ENCODE measurements around the gene KCNC1. TPM values are rescaled to one million over a fixed set of nuclear protein-coding genes. Genes with fewer than 3 reads are reported as not detected.

Gene KCNC1
- total RNA-seq, 1 donor from 2014 or later = not detected

DNA sequence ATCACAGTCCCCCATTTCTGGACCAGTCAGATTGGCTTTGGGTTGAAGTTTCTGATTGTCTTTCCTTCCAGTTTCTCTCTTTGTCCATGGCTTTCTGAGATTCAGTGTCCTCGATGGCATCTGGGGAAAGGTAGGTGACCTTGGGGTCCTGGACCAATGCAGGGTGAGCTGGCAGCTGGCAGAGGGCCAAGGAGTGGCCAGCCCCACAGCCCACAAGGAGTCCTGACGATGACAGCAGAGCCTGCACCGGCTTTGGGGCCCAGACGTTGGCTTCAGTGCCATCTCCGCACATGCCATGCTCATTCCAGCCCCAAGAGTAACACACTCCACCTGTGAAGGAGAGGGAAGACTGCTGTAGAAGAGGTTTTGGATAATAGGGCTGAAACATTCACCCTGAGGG lies 53.5 kb downstream of the KCNC1 start:
- DNase-seq (ENCODE audit: low read depth in 2 of 2) = no peak

DNA sequence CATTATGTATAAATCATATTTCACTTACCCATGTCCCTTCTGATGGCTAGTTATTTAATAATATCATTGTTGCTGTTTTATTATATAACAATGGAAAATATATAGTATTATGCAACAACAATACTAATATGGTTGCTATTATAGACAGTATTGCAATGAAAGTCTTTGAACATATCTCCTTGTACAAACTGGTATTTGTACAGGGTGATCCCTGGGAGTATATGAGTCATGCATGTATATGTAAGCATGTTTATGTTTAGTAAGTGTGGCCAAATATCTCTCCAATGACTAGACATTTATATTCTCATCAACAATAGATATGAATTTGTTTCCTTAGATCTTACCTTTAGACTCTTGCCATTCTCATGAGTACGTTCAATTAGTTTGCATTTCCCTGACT lies 55.9 kb downstream of the KCNC1 start:
- no peak for DNase-seq (ENCODE audit: low read depth in 2 of 2)

DNA sequence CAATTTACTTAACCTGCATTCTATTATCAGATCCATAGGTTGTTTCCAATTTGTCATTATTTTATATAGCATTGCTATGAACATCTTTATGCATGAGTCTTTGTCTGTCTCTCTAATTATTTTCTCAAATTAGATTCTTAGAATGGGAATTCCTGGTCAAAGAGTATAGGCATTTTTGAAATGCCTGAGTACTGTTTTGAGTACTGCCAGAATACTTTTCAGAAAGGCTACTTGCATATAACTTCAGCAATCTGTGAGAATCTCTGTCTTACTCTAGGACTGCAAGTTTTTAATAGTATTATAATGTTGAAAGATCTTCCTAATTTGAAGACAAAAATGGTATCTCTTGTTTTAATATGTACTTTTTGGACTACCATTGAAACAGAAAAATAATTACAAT lies 56.6 kb downstream of the KCNC1 start:
- no peak for DNase-seq (ENCODE audit: low read depth in 2 of 2)

DNA sequence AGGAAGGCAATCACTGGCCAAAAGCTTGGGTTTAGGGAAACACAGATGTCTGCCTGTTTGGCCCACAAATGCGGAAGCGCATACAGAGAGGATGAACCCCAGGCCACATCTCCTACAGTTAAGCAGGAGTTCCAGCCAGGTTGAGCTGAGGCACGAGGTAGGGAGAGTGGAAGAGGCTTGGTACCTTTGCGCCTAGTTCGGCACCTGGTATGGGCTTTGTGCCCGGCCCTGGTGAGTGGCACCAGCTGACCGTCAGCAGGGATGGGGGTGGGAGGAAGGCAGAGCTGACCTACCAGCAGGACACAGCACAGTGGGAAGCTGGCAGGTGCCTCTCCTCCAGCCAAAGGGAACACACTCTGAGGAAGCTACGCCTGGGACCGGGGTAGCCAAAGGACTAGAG lies 57.6 kb downstream of the KCNC1 start:
- no peak for DNase-seq (ENCODE audit: low read depth in 2 of 2)

DNA sequence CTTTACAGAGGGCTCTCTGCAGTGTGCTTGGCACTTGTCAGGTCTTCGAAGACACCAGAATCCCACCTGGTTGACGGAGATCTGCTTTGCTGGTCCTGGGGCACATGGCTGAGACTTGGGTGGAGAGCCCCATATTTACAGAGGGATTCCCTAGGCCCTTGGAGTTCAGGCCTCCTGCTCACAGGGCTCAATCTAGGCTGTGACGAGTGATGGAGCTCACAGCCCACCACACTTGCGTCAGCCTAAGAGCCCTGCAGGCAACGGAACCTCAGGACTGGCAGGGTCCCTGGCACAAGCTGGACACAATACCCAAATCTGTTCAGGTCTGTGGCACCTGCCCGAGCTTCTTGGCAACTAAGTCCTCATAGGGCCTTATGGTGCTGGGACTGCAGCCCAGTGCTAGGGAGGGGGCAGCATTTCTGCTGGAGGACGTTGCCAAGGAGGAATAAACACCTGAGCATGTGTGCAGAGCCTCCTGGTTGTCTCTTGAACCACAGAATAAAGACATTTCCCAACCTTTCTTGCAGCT lies 59.1 kb downstream of the KCNC1 start:
- no peak for DNase-seq (ENCODE audit: low read depth in 2 of 2)

DNA sequence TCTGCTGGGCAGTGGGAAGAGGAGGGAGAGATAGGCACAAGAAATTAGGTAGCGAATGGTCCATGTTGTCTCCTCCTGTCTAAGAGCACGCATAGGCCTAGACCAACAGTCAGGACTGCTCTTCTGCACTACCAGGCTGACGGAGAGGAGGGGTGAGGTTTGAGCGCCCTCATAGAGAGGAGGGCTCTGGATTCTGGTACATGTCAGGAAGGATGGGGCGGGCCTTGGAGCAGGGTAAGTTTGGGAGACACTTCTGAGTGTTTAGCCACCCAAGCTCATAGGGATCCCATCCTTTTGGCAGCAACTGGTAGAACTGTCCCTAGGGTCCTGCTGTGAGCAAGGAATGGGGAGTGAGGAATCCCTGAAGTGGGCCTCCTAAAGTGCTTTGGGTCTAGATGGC lies 60.4 kb downstream of the KCNC1 start:
- no peak for DNase-seq (ENCODE audit: low read depth in 2 of 2)

DNA sequence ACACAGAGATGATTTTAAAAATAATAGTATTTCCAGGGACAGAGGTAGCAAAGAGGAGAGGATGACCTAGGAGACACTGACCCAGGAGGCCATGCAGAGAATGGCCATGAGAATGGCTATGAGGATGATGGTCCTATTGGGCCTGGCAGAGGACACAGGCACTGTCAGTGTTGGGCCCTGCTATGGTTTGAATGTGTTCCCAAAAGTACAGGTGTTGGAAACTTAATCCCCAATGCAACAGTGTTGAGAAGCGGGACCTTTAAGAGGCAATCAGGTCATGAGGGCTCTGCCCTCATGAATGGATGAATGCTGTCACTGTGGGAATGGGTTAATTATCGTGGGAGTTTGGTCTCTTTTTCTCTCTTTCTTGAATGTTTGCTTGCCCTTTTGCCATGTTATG lies 61.6 kb downstream of the KCNC1 start:
- DNase-seq (ENCODE audit: low read depth in 2 of 2) = no peak

DNA sequence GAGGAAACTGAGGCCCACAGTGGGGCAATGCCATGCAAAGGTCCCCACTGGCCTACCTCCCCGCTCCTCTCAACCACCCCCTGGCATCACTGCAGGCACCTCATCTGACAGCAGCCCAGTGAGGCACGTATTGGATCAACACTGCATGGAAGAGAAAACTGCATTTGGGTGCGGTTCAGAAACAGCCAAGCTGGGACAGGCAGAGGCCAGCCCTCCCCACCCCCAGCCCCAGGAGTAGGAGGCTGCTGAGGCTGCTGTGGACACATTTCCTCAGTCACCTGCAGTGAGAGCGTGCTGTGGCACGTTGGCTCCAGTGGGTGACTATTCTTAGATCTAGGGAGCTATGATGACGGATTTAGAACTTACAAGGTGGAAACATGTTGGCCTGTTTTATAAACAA lies 63.7 kb downstream of the KCNC1 start:
- DNase-seq (ENCODE audit: low read depth in 2 of 2) = no peak

DNA sequence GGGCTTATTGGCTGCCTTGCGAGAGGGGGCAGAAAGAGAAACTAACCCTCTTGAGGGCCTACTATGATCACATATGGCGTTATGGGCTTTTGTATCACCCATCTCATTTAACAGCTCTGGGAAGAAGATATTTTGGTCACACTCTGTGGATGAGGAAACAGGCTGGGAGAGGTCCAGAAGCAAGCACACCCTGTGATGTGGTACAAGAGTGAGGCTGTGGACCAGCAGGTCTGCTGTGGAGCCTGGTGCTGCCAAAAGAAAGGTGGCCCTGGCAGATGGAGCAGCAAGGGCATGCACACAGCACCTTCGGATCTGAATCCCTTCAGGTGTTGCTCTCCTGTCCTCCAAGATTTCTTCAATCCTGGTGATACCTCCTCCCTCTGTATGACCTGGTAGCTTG lies 64.1 kb downstream of the KCNC1 start:
- DNase-seq (ENCODE audit: low read depth in 2 of 2) = no peak

DNA sequence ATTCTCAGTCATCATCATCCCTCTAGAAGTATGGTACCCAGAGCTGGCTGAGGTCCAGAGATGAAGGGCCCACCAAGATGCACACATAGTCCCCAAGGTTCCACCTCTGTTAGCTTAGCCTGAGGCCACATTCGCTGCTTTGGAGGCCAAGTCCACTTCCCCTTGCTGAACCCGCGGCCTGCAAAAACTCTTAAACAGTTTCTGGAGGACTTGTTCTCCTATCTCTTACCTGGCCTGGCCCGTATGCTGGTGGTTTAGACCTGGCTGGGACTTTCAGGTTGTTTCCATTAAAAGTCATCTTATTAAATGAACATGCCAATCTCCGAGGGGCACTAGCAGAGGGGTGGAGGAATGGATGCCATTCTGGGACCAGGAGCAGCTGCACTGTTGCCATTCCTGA lies 64.6 kb downstream of the KCNC1 start:
- no peak for DNase-seq (ENCODE audit: low read depth in 2 of 2)

DNA sequence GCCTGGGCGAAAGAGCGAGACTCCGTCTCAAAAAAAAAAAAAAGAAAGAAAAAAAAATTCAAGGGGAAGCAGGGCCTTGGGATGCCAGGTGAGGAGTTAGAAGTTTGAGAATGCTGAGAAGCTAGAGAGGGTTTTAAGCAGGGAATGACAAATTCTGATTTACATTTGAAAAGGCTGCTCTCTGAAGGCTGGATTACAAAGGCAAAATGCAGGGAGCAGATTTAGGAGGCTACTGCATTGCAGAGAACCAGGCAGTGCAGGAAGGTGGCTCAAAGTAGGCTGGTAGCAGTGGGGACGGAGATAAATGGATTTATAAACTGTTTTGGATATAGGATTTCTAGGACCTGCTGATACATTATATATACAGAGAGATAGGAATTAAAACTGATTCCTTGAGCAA lies 66.6 kb downstream of the KCNC1 start:
- no peak for DNase-seq (ENCODE audit: low read depth in 2 of 2)

DNA sequence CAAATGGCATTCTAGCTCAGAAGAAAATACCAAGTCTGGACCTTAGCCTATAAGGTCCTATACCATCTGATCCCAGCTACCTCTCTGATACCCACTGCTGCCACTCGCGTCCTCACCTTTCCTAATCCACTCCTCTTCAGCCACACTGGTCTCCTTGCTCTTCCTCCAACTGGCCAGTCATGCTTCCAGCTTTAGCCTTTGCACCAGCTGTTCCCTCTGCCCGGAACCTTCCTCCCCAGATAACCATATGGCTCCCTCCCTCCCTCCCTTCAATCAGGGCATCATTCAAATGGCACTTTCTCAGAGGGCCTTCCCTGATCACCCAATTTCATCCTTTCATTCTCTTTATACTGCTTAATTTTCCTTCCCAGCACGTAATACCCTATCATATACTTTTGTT lies 67.9 kb downstream of the KCNC1 start:
- DNase-seq (ENCODE audit: low read depth in 2 of 2) = no peak

DNA sequence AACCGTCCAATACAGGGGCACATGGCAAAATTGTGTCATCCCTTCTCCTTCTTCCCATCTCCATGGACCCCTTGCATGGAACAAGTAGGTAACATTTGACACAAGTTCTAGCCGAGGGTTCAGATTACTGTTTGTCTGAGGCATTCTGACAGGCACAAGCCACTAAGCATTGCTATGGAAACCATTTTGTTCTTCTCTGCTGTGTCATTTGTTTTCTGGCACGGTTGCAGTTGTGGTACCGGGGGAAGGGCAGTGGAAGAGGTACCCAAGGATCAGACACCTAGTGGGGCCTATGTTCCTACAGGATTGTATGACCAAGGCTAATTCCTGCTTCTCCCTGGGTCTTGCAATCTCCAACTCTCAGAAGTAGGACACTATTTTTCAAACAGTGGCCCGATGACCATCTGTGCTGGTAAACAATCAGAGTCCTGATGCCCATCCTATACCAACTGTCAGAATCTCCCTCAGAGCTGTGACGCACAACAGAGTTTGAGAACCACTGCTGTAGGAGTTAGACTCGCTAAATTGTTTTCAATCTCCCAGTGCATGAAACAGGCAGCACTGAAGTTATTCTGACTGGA lies 69.3 kb downstream of the KCNC1 start:
- DNase-seq (ENCODE audit: low read depth in 2 of 2) = no peak

DNA sequence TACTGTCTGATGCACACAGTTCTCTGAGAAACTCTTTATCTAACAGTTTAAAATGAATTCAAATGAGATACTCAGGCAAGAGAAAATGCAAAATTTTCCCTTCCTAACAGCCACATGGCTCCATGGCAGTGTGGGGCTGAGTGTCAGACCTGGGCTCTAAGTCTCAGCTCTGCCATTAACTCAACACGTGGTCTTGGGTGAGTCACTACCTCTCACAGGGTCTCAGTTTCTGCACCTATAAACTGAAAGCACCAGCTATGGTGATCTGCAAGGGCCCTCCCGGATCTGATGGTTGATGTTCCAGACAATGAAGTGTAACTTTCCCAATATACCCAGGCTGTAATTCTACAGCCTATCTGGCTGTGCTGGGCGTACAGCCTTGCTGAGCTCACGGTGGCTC lies 70.5 kb downstream of the KCNC1 start:
- no peak for DNase-seq (ENCODE audit: low read depth in 2 of 2)

DNA sequence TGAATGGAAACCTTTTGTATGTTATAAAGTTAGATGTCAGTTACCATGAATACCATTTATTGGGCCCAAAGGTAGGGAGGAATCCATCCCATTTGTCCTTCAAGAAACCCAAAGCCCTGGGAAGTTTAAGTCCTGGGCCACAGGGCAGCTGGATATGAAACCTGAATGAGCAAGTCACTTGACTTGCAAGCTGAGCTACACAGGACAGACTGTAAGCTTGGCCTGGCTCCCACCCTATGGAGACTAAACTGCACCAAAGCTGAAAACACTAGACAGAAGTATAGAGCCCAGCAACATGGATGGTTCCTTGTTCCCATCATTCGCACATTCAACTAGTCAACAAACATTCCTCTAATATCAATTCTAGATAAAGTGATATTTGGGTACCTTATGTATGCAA lies 71.3 kb downstream of the KCNC1 start:
- no peak for DNase-seq (ENCODE audit: low read depth in 2 of 2)

DNA sequence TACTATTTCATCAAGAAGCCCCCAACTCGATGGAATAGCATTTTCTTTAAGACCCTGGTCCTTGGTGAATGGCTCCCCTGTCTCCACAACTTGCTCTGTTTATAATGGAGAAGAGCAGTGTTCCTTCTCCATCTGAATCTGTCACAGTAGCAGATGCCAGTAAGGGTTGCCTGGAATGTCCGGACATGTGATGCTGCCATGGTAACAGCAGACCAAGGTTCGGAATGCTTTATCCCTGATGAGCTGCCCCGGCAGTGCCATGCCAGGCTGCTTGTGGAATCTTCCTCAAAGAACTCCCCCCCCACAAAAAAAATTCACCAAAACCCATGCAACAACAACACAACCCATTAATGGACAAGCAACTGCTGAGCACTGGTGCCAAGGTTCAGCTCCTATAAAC lies 72.5 kb downstream of the KCNC1 start:
- DNase-seq (ENCODE audit: low read depth in 2 of 2) = no peak

DNA sequence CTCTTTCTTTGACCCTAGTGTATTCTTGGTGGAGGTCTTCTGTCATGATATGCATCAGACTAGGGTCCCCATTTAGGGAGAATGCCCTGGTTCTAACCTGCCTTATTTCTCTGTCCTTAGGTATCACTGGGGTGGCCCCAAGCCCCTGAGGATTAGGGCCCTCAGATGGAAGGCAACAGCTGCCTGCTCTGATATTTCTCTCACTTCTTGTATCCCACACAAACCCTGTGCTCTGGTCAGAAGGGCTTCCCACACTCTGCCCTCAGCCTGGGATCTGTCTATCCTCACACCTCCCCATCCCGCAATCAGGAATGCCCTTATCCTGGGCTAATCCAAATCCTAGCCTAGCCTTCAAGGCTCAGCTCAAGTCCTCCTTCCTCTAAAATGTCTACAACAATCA lies 75.5 kb downstream of the KCNC1 start:
- no peak for DNase-seq (ENCODE audit: low read depth in 2 of 2)

DNA sequence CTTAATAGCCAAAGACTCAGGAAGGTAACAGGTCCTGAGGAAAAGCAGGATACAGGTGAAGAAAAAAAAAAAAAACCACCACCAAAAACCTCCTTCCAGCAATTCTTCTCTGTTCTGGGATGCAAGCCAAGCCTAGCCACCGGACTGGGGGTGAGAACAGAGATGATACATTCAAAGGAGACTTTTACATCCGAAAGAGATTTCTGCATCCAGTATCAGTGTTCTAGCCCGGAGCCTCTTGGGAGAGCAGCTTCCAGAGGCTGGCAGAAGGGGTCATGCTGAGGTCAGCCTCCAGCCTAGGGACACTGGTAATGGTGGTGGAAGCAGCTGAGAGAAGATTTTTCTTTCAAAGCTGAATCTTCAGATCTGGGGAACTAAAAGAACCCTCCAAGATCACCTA lies 76.2 kb downstream of the KCNC1 start:
- peak; percentile 20 to 47 for DNase-seq (ENCODE audit: low read depth in 2 of 2)

DNA sequence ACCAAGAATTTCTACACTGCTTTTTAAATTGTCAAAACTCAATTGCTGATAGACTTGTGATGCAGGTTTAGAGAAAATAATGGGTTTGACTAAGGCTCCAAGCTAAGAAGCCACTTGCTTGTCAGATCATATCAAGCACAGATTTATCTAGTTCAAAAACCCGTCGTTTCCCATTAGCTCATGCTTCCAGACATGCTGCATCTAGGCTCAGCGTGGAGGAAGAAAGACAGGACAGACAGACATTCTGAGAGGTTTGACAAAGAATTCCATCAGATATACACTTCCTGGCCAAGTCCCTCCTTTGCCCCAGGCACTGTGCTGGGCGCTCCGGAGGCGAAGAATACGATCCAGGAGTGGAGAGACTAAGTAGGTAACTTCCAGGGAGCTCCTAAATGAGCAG lies 76.8 kb downstream of the KCNC1 start:
- no peak for DNase-seq (ENCODE audit: low read depth in 2 of 2)

DNA sequence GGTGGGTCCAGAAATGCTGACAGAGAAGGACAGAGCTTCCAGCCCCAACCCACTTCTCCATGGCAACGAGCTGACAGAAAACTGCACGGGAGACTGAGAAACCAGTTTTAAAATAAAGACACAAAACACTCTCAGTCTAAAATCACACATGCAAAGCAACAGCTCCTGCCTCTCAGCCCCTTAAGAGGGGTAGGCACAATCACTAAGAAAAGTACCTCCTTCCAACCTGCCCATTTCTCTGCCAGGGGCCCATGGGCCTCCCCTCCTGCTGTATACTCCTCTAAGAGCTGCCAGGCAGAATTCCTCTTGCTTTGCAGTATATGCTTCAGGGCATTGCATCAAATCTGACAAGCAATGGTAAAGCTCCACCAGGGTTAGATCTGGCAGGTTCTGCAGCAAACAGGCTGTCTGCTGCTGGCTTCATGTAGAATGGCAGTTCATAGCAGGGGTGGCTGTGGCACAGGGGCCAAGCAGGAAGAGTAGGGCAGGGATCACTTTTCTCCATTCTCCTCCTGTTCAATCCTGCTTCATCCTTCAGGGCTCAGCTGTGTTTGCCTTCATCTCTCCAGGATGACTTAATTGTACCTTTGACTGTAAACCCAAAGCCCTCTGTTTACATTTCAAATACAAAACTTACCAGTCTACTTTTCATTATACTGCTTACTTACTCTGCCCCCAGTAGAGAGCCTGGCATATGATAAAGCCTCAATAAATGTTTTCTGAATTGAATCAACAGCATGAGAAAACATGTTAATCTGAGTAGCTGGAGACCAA lies 77.7 kb downstream of the KCNC1 start:
- no peak for DNase-seq (ENCODE audit: low read depth in 2 of 2)

DNA sequence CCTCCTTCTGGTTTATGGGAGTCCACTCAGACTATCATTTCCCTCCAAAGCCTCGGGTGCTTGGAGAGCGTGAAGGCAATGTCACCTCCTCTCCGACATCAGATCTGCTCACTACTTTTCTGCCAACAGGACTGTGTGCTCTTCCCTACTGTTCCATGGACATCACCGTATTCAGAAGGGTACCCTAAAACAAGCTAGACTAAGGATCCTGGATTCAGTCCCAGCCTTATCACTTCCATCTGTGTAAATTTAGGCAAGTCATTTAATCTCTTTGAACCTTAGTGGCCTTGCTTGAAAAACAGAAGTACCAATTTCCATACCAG lies 78.2 kb downstream of the KCNC1 start:
- DNase-seq (ENCODE audit: low read depth in 2 of 2) = no peak

DNA sequence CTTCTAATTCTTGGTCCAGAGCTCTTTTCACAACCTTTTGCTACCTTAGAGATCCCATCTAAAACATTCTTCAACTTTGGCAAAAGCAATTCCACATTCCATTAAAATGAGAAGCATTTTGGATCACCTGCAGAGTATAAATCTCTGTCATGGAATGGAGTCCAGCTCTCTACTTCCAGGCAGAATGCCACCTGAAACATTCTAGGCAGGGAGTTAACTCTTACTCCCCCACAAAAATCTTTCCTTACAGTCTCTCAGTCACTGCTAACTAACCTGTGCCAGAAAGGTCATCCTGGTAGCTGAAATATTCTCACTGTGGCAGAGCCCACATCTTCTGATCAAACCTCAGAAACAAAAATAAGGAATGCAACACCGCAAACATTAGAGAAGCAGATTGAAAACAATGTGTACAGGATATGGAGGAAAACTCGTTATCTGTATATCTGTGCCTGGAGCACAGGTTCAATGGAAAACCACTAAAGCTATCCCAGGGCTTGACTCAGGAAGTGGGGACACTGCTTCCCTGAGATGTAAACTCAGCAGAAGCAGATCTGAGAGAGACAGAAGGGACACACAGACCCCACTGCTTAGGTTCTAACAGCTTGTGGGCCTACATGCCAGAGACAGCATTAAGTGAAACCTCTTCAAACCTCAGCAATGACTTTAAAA lies 78.9 kb downstream of the KCNC1 start:
- DNase-seq (ENCODE audit: low read depth in 2 of 2) = peak in 1 of 2 donors; percentile 10

DNA sequence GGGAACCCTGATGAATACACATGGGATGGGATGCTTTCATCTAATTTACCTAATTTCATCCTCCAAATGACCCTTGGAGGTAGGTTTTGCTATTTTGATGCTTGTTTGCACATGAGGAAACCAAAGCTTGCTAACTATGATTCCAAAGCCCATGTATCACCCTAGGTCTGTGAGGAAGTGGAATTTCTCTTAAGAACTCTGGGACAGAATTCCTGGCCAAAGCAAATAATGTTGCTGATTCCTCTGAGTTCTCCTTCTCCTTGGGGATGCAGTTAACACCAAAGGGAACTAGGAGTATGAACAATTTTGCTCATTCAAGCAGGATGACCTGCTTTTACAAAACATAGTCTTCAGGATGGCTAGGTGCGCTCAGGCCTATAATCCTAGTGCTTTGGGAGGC lies 80.0 kb downstream of the KCNC1 start:
- no peak for DNase-seq (ENCODE audit: low read depth in 2 of 2)
